OCI-LY7 (cell line): Measurements from ENCODE around the gene FBXW7. TPM values are rescaled to one million over a fixed set of nuclear protein-coding genes. Genes with fewer than 3 reads are reported as not detected.

Experiments used
- BruUV-seq: library from RNA; stranded (reverse); fragments of 400-500 nt; replicated peaks from 2 replicates; lab custom pipeline; 2021; lab: Mats Ljungman, UMichigan
- CTCF ChIA-PET: fragments of 300-600 bp; sonication (Branson Sonifier 250); formaldehyde crosslinking; loops from one replicate; lab custom pipeline; 2022; ENCODE audit warnings: antibody characterized with exemption; ENCODE audit not compliant: unreplicated experiment; lab: Charles Lee
- POLR2A ChIA-PET: fragments of 300-600 bp; sonication (Branson Sonifier 250); formaldehyde crosslinking; loops from one replicate; lab custom pipeline; 2022; ENCODE audit warnings: antibody characterized with exemption; lab: Charles Lee
- DNase-seq: peaks from one replicate; pipeline ENCODE4 v3.0.0-alpha.2; 2015; ENCODE audit warnings: low spot score
- H2AFZ ChIP-seq: fragments of 200-600 bp; sonication (generic), shearing (Covaris generic); 2 replicates; pipeline ENCODE4 v1.6.1; 2014; ENCODE audit warnings: mild to moderate bottlenecking, antibody characterized with exemption, low read length, moderate library complexity
- H3K27ac ChIP-seq: fragments of 200-600 bp; sonication (generic); 2 replicates; pipeline ENCODE4 v1.5.1; 2014; ENCODE audit warnings: mixed run types, low read depth, mild to moderate bottlenecking, moderate library complexity, low read length, inconsistent platforms; ENCODE audit not compliant: poor library complexity, severe bottlenecking
- H3K36me3 ChIP-seq: fragments of 200-600 bp; sonication (generic); 2 replicates; pipeline ENCODE4 v1.6.1; 2014; ENCODE audit warnings: mild to moderate bottlenecking, antibody characterized with exemption, low read length, moderate library complexity, mixed read lengths; ENCODE audit not compliant: insufficient read depth
- H3K4me1 ChIP-seq: fragments of 200-600 bp; sonication (generic); 2 replicates; pipeline ENCODE4 v1.5.1; 2014; ENCODE audit warnings: mild to moderate bottlenecking, low read length; ENCODE audit not compliant: insufficient read depth, poor library complexity, severe bottlenecking
- H3K4me2 ChIP-seq: fragments of 200-600 bp; sonication (generic); 2 replicates; pipeline ENCODE4 v1.6.1; 2014; ENCODE audit warnings: mild to moderate bottlenecking, low read length
- H3K4me3 ChIP-seq: fragments of 200-600 bp; sonication (generic); 2 replicates; pipeline ENCODE4 v1.5.1; 2014; ENCODE audit warnings: mild to moderate bottlenecking, low read depth, low read length; ENCODE audit not compliant: poor library complexity, severe bottlenecking
- H3K79me2 ChIP-seq: fragments of 200-600 bp; sonication (generic); 2 replicates; pipeline ENCODE4 v1.6.1; 2016; ENCODE audit warnings: low read depth, mild to moderate bottlenecking, low read length, moderate library complexity, mixed read lengths; ENCODE audit not compliant: insufficient read depth
- H3K9me2 ChIP-seq: fragments of 200-600 bp; sonication (generic); 2 replicates; pipeline ENCODE4 v1.6.1; 2016; ENCODE audit warnings: mild to moderate bottlenecking, low read length, mixed read lengths; ENCODE audit not compliant: insufficient read depth
- H3K9me3 ChIP-seq: fragments of 200-600 bp; sonication (generic); 2 replicates; pipeline ENCODE4 v1.6.1; 2014; ENCODE audit warnings: mild to moderate bottlenecking, mixed run types, low read length, mixed read lengths
- H4K20me1 ChIP-seq: fragments of 200-600 bp; sonication (generic); 2 replicates; pipeline ENCODE4 v1.6.1; 2014; ENCODE audit warnings: mild to moderate bottlenecking, antibody characterized with exemption, low read length, moderate library complexity, mixed read lengths; ENCODE audit not compliant: insufficient read depth
- EZH2phosphoT487 ChIP-seq: fragments of 200-600 bp; sonication (generic); IDR thresholded peaks from 2 replicates; pipeline ENCODE4 v1.6.1; 2018; ENCODE audit warnings: low read depth, borderline replicate concordance, mild to moderate bottlenecking, mixed run types, antibody characterized with exemption, low read length, moderate library complexity, mixed read lengths
- intact Hi-C: fragments of 100-400 bp; cut with micrococcal nuclease; formaldehyde crosslinking; loops from one replicate; pipeline ENCODE4 v1.10.0; 2022; ENCODE audit not compliant: unreplicated experiment
- total RNA-seq, 2 experiments: library from RNA; depleted of rRNA in 1 of 2; stranded (reverse); fragments of >200 nt in 1 of 2; shearing (Covaris generic) in 1 of 2; gene quantifications; 2 replicates each; pipeline ENCODE4 v1.2.3, GENCODE V29; 2014 to 2022
- TF ChIP-seq, protein P1 (sequence below): fragments of 200-600 bp; sonication (generic); conservative IDR thresholded peaks from 2 replicates; pipeline ENCODE4 v1.5.1; 2014; ENCODE audit warnings: mild to moderate bottlenecking, antibody characterized with exemption, low read length, moderate library complexity, mixed read lengths

The FBXW7 gene
- total RNA-seq, 2 experiments from 2014 or later = 58.8 to 102 TPM

DNA sequence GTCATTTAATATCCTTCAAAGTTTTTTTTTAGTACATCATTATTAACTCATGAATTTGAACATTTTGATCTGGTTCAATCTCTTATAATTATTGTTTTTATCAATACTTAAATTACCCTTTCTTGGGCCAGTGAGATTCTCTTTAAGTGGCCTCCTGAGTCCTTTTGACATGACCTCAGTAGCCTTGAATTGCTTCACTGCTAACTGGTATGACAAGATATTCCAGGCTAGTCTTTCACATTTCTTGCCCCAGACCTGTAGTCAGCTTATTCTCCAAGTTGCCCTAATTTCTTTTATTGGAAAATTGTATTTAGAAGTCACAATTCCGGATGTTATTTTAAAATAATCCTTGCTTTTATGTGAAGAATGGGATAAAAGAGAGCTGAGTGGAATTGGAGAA is 35.4 kb upstream of the FBXW7 start:
- H3K79me2 ChIP-seq = no peaks in the 10 kb centered on the region
- no TSS peak for BruUV-seq
- H3K4me1 ChIP-seq = no peaks in the 10 kb centered on the region
- H3K9me3 ChIP-seq = no peaks in the 10 kb centered on the region
- H3K9me2 ChIP-seq = no peaks in the 10 kb centered on the region
- POLR2A ChIA-PET = interaction anchor here (0.9 to 1.3 kb wide), 4 partner anchors 9 to 61 kb away, joined by 3 to 5 read pairs (median 4); no protein-coding TSS in a partner anchor
- TF ChIP-seq EZH2phosphoT487 = no peak
- TF ChIP-seq, protein P1, sequence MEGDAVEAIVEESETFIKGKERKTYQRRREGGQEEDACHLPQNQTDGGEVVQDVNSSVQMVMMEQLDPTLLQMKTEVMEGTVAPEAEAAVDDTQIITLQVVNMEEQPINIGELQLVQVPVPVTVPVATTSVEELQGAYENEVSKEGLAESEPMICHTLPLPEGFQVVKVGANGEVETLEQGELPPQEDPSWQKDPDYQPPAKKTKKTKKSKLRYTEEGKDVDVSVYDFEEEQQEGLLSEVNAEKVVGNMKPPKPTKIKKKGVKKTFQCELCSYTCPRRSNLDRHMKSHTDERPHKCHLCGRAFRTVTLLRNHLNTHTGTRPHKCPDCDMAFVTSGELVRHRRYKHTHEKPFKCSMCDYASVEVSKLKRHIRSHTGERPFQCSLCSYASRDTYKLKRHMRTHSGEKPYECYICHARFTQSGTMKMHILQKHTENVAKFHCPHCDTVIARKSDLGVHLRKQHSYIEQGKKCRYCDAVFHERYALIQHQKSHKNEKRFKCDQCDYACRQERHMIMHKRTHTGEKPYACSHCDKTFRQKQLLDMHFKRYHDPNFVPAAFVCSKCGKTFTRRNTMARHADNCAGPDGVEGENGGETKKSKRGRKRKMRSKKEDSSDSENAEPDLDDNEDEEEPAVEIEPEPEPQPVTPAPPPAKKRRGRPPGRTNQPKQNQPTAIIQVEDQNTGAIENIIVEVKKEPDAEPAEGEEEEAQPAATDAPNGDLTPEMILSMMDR = no peak
- no peak for DNase-seq
- H3K4me3 ChIP-seq = no peak overlapping the region
- no peak overlapping the region for H2AFZ ChIP-seq
- intact Hi-C loops = no loop called here
- no peaks in the 10 kb centered on the region for H3K36me3 ChIP-seq
- H3K27ac ChIP-seq = no peak overlapping the region
- no peaks in the 10 kb centered on the region for H4K20me1 ChIP-seq
- CTCF ChIA-PET = no interaction called here
- H3K4me2 ChIP-seq = no peak overlapping the region

DNA sequence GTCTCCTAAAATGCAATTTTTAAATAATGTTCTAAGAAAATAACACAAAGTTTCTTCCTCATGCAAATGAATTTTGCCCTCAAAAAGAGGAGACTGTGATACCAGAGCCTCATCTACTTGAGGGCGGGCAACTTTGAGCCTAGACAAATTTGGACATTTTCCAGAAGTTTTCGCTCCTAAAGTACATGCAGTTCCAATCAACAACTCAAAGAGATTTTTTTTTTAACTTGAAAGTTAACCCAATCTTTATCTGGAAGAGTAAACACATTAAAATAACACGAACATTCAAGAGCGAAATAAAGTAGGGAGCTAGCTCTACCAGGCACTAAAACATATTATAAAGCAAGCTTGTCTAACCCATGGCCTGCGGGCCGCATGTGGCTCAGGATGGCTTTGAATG is 29.4 kb upstream of the FBXW7 start:
- TF ChIP-seq, protein P1 = no peak
- TF ChIP-seq EZH2phosphoT487 = no peak
- Histone ChIP-seq H4K20me1 (no peaks in the 10 kb centered on the region), H3K4me3 (no peak overlapping the region), H2AFZ (no peak overlapping the region), H3K36me3 (no peaks in the 10 kb centered on the region), H3K4me1 (no peaks in the 10 kb centered on the region), H3K9me3 (no peaks in the 10 kb centered on the region), H3K9me2 (no peaks in the 10 kb centered on the region), H3K4me2 (no peak overlapping the region), H3K79me2 (no peaks in the 10 kb centered on the region), H3K27ac (no peak overlapping the region)
- CTCF ChIA-PET = interaction anchor here (1.4 kb wide), 1 partner anchor 11 kb away, joined by 3 read pairs; no protein-coding TSS in a partner anchor
- BruUV-seq = no TSS peak
- POLR2A ChIA-PET = interaction anchor here (0.7 to 4.0 kb wide), 11 partner anchors 12 to 221 kb away, joined by 3 to 39 read pairs (median 3); no protein-coding TSS in a partner anchor
- no peak for DNase-seq
- intact Hi-C loops = no loop called here

DNA sequence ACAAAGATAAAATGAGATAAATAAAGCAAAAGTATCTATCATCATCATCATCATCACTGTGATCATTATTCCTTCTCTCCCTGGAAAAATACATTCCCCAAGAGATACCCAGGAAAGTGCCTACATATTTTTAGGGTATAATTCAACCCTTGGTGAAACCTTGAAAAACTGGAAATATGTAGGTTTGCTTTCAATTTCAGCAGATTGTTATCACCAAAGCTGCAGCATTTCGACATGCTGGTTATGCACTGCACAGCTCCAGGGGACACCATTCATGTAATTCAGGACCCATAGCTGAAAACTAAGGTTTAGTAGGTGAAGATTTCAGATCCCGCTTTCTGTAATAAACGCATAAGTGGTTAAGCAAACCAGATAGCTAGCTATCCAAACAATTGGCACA is 28.4 kb upstream of the FBXW7 start:
- Histone ChIP-seq H3K9me3 (no peaks in the 10 kb centered on the region), H4K20me1 (no peaks in the 10 kb centered on the region), H3K9me2 (no peaks in the 10 kb centered on the region), H3K79me2 (no peaks in the 10 kb centered on the region), H3K4me2 (no peak overlapping the region), H3K4me1 (no peaks in the 10 kb centered on the region), H3K4me3 (no peak overlapping the region), H3K36me3 (no peaks in the 10 kb centered on the region), H3K27ac (no peak overlapping the region), H2AFZ (no peak overlapping the region)
- TF ChIP-seq, protein P1 = no peak
- TF ChIP-seq EZH2phosphoT487 = no peak
- ChIA-PET POLR2A (interaction anchor here (1.0 to 4.0 kb wide), 4 partner anchors 11 to 25 kb away, joined by 3 to 39 read pairs (median 6); no protein-coding TSS in a partner anchor), CTCF (interaction anchor here (1.4 kb wide), 1 partner anchor 10 kb away, joined by 3 read pairs; no protein-coding TSS in a partner anchor)
- intact Hi-C loops = no loop called here
- no TSS peak for BruUV-seq
- no peak for DNase-seq
